OCI-LY1 (cell line): ENCODE measurements around the gene LTBP4.

Experiments
- H2AFZ ChIP-seq: fragments of 200-600 bp; sonication (generic), shearing (Covaris generic); 2 replicates; pipeline ENCODE4 v1.6.0; 2014; ENCODE audit warnings: antibody characterized with exemption, mild to moderate bottlenecking, low read length
- H3F3A ChIP-seq: fragments of 200-600 bp; sonication (generic), shearing (Covaris generic); 2 replicates; pipeline ENCODE4 v1.6.0; 2014; ENCODE audit warnings: mild to moderate bottlenecking, antibody characterized with exemption, low read length, moderate library complexity; ENCODE audit not compliant: insufficient read depth
- H3K27ac ChIP-seq: fragments of 200-600 bp; sonication (generic); 2 replicates; pipeline ENCODE4 v1.5.1; 2014; ENCODE audit warnings: low read length, mixed run types, mild to moderate bottlenecking, low read depth; ENCODE audit not compliant: poor library complexity, severe bottlenecking
- H3K27me3 ChIP-seq: fragments of 200-600 bp; sonication (generic); 2 replicates; pipeline ENCODE4 v1.6.0; 2014; ENCODE audit warnings: antibody characterized with exemption, mild to moderate bottlenecking, low read length, moderate library complexity; ENCODE audit not compliant: insufficient read depth
- H3K36me3 ChIP-seq: fragments of 200-600 bp; sonication (generic); 2 replicates; pipeline ENCODE4 v1.6.1; 2014; ENCODE audit warnings: mild to moderate bottlenecking, antibody characterized with exemption, low read length, moderate library complexity, mixed read lengths; ENCODE audit not compliant: insufficient read depth
- H3K4me1 ChIP-seq: fragments of 200-600 bp; sonication (generic); 2 replicates; pipeline ENCODE4 v1.5.1; 2014; ENCODE audit warnings: mild to moderate bottlenecking, low read length, moderate library complexity; ENCODE audit not compliant: insufficient read depth, severe bottlenecking
- H3K4me2 ChIP-seq: fragments of 200-600 bp; sonication (generic), shearing (Covaris generic); 2 replicates; pipeline ENCODE4 v1.6.1; 2014; ENCODE audit warnings: low read length
- H3K4me3 ChIP-seq: fragments of 200-600 bp; sonication (generic); 2 replicates; pipeline ENCODE4 v1.5.1; 2014; ENCODE audit warnings: low read length, low read depth, mild to moderate bottlenecking, mixed read lengths; ENCODE audit not compliant: poor library complexity, severe bottlenecking
- H3K79me2 ChIP-seq: fragments of 200-600 bp; shearing (Covaris generic); 2 replicates; pipeline ENCODE4 v1.6.1; 2016; ENCODE audit warnings: mixed run types, low read length, mixed read lengths; ENCODE audit not compliant: insufficient read depth
- H3K9ac ChIP-seq: fragments of 200-600 bp; sonication (generic), shearing (Covaris generic); 2 replicates; pipeline ENCODE4 v1.6.1; 2014; ENCODE audit warnings: mild to moderate bottlenecking, low read length, mixed read lengths
- H3K9me2 ChIP-seq: fragments of 200-600 bp; sonication (generic), shearing (Covaris generic); 2 replicates; pipeline ENCODE4 v1.6.1; 2014; ENCODE audit warnings: low read depth, mild to moderate bottlenecking, low read length, mixed read lengths
- H3K9me3 ChIP-seq: fragments of 200-600 bp; shearing (Covaris generic); 2 replicates; pipeline ENCODE4 v1.6.1; 2014; ENCODE audit warnings: low read length, mixed read lengths
- H4K20me1 ChIP-seq: fragments of 200-600 bp; sonication (generic), shearing (Covaris generic); 2 replicates; pipeline ENCODE4 v1.6.0; 2016; ENCODE audit warnings: mild to moderate bottlenecking, low read length; ENCODE audit not compliant: insufficient read depth
- EZH2 ChIP-seq: fragments of 200-600 bp; sonication (generic), shearing (Covaris generic); IDR thresholded peaks from 2 replicates; pipeline ENCODE4 v1.8.0; 2017; ENCODE audit warnings: borderline replicate concordance, mixed run types, mild to moderate bottlenecking, antibody characterized with exemption, low read length, moderate library complexity, mixed read lengths
- TF ChIP-seq, protein P1 (sequence below): fragments of 200-600 bp; sonication (generic), shearing (Covaris generic); IDR thresholded peaks from 2 replicates; pipeline ENCODE4 v1.5.1; 2017; ENCODE audit warnings: mild to moderate bottlenecking, antibody characterized with exemption, low read length, moderate library complexity, mixed read lengths

LTBP4 gene

DNA sequence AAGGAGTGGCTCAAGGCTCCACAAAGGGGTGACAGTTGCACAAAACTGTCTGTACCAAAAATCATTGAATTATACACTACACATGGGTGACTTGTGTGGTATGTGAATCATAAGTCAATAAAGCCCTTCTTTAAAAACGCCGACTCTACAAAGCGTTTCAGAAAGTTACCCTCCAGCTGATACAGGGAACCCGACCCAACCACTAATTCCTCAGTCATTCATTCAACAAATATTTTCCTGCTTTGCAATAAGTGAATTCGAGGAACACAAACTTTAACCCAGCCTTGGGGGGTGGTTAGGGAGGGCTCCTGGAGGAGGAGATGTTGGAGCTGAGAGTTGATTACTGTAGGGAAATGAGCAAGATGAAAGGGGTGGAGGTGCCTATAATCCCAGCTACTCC lies 32.0 kb downstream of the LTBP4 start:
- no peak overlapping the region for H2AFZ ChIP-seq
- H3K9me2 ChIP-seq: no peaks in the 10 kb centered on the region
- no peak overlapping the region for H3K9ac ChIP-seq
- H3K27ac ChIP-seq: no peak overlapping the region
- H3K4me2 ChIP-seq: no peak overlapping the region
- H3F3A ChIP-seq: no peaks in the 10 kb centered on the region
- no peaks in the 10 kb centered on the region for H3K9me3 ChIP-seq
- H4K20me1 ChIP-seq: no peaks in the 10 kb centered on the region
- no peaks in the 10 kb centered on the region for H3K79me2 ChIP-seq
- TF ChIP-seq, protein P1, sequence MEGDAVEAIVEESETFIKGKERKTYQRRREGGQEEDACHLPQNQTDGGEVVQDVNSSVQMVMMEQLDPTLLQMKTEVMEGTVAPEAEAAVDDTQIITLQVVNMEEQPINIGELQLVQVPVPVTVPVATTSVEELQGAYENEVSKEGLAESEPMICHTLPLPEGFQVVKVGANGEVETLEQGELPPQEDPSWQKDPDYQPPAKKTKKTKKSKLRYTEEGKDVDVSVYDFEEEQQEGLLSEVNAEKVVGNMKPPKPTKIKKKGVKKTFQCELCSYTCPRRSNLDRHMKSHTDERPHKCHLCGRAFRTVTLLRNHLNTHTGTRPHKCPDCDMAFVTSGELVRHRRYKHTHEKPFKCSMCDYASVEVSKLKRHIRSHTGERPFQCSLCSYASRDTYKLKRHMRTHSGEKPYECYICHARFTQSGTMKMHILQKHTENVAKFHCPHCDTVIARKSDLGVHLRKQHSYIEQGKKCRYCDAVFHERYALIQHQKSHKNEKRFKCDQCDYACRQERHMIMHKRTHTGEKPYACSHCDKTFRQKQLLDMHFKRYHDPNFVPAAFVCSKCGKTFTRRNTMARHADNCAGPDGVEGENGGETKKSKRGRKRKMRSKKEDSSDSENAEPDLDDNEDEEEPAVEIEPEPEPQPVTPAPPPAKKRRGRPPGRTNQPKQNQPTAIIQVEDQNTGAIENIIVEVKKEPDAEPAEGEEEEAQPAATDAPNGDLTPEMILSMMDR: no peak
- TF ChIP-seq EZH2: no peak
- H3K4me3 ChIP-seq: no peak overlapping the region
- no peaks in the 10 kb centered on the region for H3K4me1 ChIP-seq
- no peaks in the 10 kb centered on the region for H3K27me3 ChIP-seq
- peaks cover 8% of the 10 kb centered on the region for H3K36me3 ChIP-seq

DNA sequence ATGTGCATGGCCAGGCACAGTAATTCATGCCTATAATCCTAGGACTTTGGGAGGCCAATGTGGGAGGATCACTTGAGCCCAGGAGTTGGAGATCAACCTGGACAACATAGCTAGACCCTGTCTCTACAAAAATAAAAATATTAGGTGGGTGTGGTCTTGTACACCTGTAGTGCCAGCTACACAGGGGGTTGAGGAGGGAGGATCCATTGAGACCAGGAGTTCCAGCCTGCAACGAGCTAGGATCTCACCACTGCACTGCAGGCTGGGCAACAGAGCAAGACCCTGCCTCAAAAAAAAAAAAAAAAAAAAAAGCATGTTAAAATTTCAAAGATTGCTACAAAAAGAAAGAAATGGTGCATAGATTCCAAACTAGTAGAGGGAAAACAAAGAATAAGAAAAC lies 37.2 kb downstream of the LTBP4 start:
- Histone ChIP-seq H3K9ac (no peak overlapping the region), H2AFZ (no peak overlapping the region), H3K27me3 (no peaks in the 10 kb centered on the region), H3K4me1 (peaks cover 12% of the 10 kb centered on the region), H3K27ac (no peak overlapping the region), H4K20me1 (no peaks in the 10 kb centered on the region), H3K4me3 (no peak overlapping the region), H3K36me3 (no peaks in the 10 kb centered on the region), H3K4me2 (no peak overlapping the region), H3K79me2 (no peaks in the 10 kb centered on the region), H3K9me2 (no peaks in the 10 kb centered on the region), H3F3A (no peaks in the 10 kb centered on the region), H3K9me3 (no peaks in the 10 kb centered on the region)
- TF ChIP-seq EZH2: no peak
- TF ChIP-seq, protein P1: no peak

DNA sequence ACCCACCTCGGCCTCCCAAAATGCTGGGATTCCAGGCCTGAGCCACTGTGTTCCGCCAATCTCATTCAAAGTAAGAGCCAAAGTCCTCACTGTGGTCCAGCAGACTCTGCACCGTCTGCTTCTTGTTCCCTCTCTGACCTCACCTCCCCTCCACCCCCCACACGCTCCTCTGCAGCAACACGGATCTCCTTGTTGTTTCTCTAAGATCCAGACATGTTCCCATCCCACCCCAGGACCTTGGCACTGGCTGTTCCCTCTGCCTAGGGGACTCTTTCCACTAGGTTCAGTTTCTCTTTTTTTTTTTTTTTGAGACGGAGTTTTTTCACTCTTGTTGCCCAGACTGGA lies 38.4 kb downstream of the LTBP4 start:
- no peaks in the 10 kb centered on the region for H3F3A ChIP-seq
- H3K36me3 ChIP-seq: no peaks in the 10 kb centered on the region
- no peak overlapping the region for H3K27ac ChIP-seq
- peaks cover 12% of the 10 kb centered on the region for H3K4me1 ChIP-seq
- no peak overlapping the region for H3K9ac ChIP-seq
- H3K79me2 ChIP-seq: no peaks in the 10 kb centered on the region
- no peak overlapping the region for H2AFZ ChIP-seq
- no peak overlapping the region for H3K4me3 ChIP-seq
- no peaks in the 10 kb centered on the region for H3K9me2 ChIP-seq
- TF ChIP-seq, protein P1: no peak
- TF ChIP-seq EZH2: no peak
- no peaks in the 10 kb centered on the region for H3K27me3 ChIP-seq
- H3K9me3 ChIP-seq: no peaks in the 10 kb centered on the region
- no peaks in the 10 kb centered on the region for H4K20me1 ChIP-seq
- no peak overlapping the region for H3K4me2 ChIP-seq
